Measurements from ENCODE around the gene AKAP11.

The AKAP11 gene

DNA sequence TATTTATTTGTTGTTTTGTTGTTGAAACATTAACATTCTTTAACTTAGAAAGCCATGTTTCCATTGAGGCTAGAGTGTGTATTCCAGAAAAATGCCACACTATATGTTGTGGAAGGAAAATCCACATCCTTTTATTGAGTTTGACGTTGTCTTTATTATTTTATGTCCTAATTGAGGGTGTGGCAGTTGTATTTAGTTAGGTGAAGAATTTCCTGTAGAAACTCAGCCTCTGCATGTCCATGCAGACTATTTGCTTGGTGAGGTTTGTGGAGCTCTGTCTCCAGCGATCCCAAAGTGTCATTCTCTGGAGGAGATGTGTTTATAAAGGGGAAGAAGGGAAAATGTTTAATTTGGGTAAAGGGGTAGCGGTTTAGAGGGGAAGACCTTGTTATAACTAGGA, 46.6 kb downstream of the AKAP11 start:
- Histone ChIP-seq H3K9ac (ENCODE audit: low read depth, low read length) (no peak overlapping the region), H3K4me3 (ENCODE audit: low read depth, low read length) (no peak overlapping the region), H3K4me1 (ENCODE audit: control insufficient read depth, insufficient read depth, low read length) (peaks cover 11% of the 10 kb centered on the region), H3K36me3 (ENCODE audit: control insufficient read depth, insufficient read depth, low read length) (no peaks in the 10 kb centered on the region), H3K9me3 (ENCODE audit: control insufficient read depth, insufficient read depth, low read length) (no peaks in the 10 kb centered on the region), H3K27me3 (ENCODE audit: control insufficient read depth, insufficient read depth, low read length) (no peaks in the 10 kb centered on the region)

DNA sequence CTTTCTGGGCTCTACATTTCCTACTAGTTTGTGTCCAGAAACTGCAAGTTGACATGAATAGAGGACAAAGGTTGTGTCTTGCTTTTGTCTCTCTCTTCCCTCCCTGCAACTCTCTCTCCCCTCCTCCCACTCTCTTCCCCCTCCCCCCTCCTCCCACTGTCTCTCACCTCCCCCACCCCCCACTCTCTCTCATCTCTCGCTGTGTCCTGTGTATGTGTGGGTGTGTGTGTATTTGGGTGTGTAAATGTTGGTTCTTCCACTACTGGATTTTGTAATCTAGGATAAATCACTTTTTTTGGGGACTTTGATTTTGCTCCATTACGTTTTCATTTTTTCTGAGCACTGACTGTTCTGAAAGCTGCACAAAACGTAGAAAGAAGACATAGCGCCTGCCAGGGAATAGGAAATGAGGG, 48.4 kb downstream of the AKAP11 start:
- no peak overlapping the region for H3K4me3 ChIP-seq (ENCODE audit: low read depth, low read length)
- peaks cover 11% of the 10 kb centered on the region for H3K4me1 ChIP-seq (ENCODE audit: control insufficient read depth, insufficient read depth, low read length)
- no peaks in the 10 kb centered on the region for H3K27me3 ChIP-seq (ENCODE audit: control insufficient read depth, insufficient read depth, low read length)
- no peak overlapping the region for H3K9ac ChIP-seq (ENCODE audit: low read depth, low read length)
- H3K36me3 ChIP-seq (ENCODE audit: control insufficient read depth, insufficient read depth, low read length): no peaks in the 10 kb centered on the region
- H3K9me3 ChIP-seq (ENCODE audit: control insufficient read depth, insufficient read depth, low read length): no peaks in the 10 kb centered on the region

DNA sequence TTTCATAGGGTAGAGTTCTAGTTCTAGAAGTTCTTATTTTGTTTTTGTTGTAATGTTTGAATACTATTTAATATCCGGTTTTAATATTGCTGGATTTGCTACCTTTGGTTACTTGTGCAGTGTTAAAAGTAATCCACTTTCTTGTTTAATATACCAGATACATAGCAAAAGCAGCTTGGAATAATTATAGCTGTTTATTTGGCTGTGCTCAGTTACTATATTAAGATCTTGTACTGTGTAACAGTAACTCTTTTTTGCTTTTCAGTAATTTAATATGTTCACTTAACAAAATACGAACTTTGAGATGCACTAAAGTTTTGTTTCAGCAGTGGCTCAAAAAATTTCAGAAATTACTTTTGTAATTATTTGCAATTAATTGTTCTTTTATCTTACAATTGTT, 50.9 kb downstream of the AKAP11 start:
- H3K4me3 ChIP-seq (ENCODE audit: low read depth, low read length): no peak overlapping the region
- no peaks in the 10 kb centered on the region for H3K9me3 ChIP-seq (ENCODE audit: control insufficient read depth, insufficient read depth, low read length)
- no peak overlapping the region for H3K9ac ChIP-seq (ENCODE audit: low read depth, low read length)
- no peaks in the 10 kb centered on the region for H3K27me3 ChIP-seq (ENCODE audit: control insufficient read depth, insufficient read depth, low read length)
- H3K4me1 ChIP-seq (ENCODE audit: control insufficient read depth, insufficient read depth, low read length): peaks cover 11% of the 10 kb centered on the region
- no peaks in the 10 kb centered on the region for H3K36me3 ChIP-seq (ENCODE audit: control insufficient read depth, insufficient read depth, low read length)

DNA sequence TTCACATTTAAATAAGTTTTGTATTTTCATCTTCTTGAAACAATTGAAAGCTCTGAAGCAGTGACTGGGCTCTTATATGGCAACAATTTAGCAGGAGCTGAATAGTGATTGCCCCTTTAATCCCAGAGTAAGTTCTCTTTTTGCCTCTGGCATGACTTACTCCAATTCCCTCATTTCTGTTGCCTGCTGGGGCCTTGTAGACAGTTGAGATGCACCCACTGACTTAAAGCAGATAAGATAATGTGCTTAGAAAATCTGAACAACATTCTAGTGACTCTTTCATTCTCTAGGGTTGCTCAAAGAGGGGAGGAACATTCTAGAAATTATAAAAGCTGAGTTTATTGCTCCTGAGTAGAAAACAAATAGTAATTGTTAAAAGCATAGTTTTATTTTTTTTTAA, 52.8 kb downstream of the AKAP11 start:
- no peaks in the 10 kb centered on the region for H3K36me3 ChIP-seq (ENCODE audit: control insufficient read depth, insufficient read depth, low read length)
- no peak overlapping the region for H3K4me3 ChIP-seq (ENCODE audit: low read depth, low read length)
- peaks cover 2% of the 10 kb centered on the region for H3K4me1 ChIP-seq (ENCODE audit: control insufficient read depth, insufficient read depth, low read length)
- H3K9me3 ChIP-seq (ENCODE audit: control insufficient read depth, insufficient read depth, low read length): no peaks in the 10 kb centered on the region
- H3K9ac ChIP-seq (ENCODE audit: low read depth, low read length): no peak overlapping the region
- H3K27me3 ChIP-seq (ENCODE audit: control insufficient read depth, insufficient read depth, low read length): no peaks in the 10 kb centered on the region

DNA sequence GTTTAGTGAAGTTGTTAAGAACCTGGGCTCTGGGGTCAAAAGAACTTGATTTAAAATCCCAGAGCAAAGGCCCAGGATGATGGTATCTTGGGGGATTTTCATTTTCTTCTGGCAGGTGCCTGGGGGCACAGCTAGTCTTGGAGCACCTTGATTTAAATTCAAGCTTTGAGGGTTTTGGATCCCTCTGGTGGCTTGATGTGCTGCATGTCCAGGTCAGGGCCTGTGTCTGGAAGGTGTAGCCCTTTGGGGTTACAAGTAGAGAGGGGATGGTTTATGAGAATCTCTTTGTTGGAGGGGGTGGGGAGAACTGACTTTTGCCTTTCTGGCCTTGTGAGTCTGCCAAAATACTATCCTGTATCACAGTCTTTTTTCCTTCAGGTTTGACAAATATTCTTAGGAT, 55.8 kb downstream of the AKAP11 start:
- Histone ChIP-seq H3K9me3 (ENCODE audit: control insufficient read depth, insufficient read depth, low read length) (no peaks in the 10 kb centered on the region), H3K9ac (ENCODE audit: low read depth, low read length) (no peak overlapping the region), H3K4me1 (ENCODE audit: control insufficient read depth, insufficient read depth, low read length) (no peaks in the 10 kb centered on the region), H3K27me3 (ENCODE audit: control insufficient read depth, insufficient read depth, low read length) (no peaks in the 10 kb centered on the region), H3K4me3 (ENCODE audit: low read depth, low read length) (no peak overlapping the region), H3K36me3 (ENCODE audit: control insufficient read depth, insufficient read depth, low read length) (no peaks in the 10 kb centered on the region)

DNA sequence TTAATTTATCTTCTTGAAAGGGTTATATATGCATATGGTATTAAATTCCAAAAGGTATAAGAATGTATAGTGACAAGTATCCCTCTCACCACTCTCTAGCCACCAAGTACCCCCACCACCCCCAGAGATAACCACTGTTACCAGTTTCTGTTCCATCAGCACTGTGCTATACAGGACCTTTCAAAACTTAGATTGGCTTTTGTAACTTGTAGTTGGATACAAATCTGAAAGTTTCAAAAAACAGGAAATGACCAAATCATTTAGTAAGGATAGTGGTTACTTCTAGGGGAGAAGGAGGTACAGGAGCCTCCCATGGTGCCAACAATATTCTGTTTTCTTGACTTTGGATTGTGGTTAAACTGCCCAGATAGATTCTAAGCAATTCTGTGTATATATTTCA, 56.7 kb downstream of the AKAP11 start:
- Histone ChIP-seq H3K36me3 (ENCODE audit: control insufficient read depth, insufficient read depth, low read length) (no peaks in the 10 kb centered on the region), H3K4me3 (ENCODE audit: low read depth, low read length) (no peak overlapping the region), H3K9ac (ENCODE audit: low read depth, low read length) (no peak overlapping the region), H3K9me3 (ENCODE audit: control insufficient read depth, insufficient read depth, low read length) (no peaks in the 10 kb centered on the region), H3K4me1 (ENCODE audit: control insufficient read depth, insufficient read depth, low read length) (no peaks in the 10 kb centered on the region), H3K27me3 (ENCODE audit: control insufficient read depth, insufficient read depth, low read length) (no peaks in the 10 kb centered on the region)

DNA sequence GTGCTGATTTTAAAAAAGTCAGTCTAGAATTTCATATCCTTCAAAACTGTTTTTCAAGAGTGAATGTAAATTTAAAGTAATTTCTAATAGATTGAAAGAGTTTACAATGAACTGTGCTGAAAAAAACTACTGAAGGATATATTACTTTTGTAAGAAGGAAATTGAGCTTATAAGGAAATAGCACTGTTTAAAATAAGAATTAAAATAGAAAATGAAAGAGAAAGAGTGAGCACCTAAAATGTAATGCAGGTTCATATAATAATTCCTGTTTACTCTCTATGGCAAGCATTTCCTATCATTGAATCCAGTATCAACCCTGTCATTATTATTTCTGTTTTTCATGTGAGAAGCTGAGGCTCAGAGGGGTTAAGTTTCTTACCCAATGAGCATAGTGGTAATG, 57.3 kb downstream of the AKAP11 start:
- Histone ChIP-seq H3K4me3 (ENCODE audit: low read depth, low read length) (no peak overlapping the region), H3K9me3 (ENCODE audit: control insufficient read depth, insufficient read depth, low read length) (no peaks in the 10 kb centered on the region), H3K9ac (ENCODE audit: low read depth, low read length) (no peak overlapping the region), H3K27me3 (ENCODE audit: control insufficient read depth, insufficient read depth, low read length) (no peaks in the 10 kb centered on the region), H3K4me1 (ENCODE audit: control insufficient read depth, insufficient read depth, low read length) (no peaks in the 10 kb centered on the region), H3K36me3 (ENCODE audit: control insufficient read depth, insufficient read depth, low read length) (no peaks in the 10 kb centered on the region)

DNA sequence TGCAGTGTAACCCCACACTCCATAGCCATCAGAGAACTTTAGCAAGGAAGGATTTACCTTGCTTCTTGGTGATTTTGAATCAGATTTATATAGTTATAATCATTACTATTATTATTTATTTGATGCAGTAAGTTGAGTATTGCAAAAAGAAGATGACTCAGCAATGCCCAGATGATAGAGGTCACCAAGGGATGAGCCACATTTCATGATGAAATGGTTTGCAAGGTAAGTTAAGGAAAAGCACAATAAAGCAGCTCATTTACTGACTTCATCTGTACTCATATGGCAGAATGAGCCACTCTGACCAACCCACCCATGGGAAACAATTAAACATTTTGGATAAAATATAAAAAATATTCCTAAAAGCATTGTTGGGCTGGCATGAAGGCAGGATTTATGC, 59.1 kb downstream of the AKAP11 start:
- Histone ChIP-seq H3K36me3 (ENCODE audit: control insufficient read depth, insufficient read depth, low read length) (no peaks in the 10 kb centered on the region), H3K27me3 (ENCODE audit: control insufficient read depth, insufficient read depth, low read length) (no peaks in the 10 kb centered on the region), H3K9me3 (ENCODE audit: control insufficient read depth, insufficient read depth, low read length) (no peaks in the 10 kb centered on the region), H3K4me1 (ENCODE audit: control insufficient read depth, insufficient read depth, low read length) (no peaks in the 10 kb centered on the region), H3K9ac (ENCODE audit: low read depth, low read length) (no peak overlapping the region), H3K4me3 (ENCODE audit: low read depth, low read length) (no peak overlapping the region)

DNA sequence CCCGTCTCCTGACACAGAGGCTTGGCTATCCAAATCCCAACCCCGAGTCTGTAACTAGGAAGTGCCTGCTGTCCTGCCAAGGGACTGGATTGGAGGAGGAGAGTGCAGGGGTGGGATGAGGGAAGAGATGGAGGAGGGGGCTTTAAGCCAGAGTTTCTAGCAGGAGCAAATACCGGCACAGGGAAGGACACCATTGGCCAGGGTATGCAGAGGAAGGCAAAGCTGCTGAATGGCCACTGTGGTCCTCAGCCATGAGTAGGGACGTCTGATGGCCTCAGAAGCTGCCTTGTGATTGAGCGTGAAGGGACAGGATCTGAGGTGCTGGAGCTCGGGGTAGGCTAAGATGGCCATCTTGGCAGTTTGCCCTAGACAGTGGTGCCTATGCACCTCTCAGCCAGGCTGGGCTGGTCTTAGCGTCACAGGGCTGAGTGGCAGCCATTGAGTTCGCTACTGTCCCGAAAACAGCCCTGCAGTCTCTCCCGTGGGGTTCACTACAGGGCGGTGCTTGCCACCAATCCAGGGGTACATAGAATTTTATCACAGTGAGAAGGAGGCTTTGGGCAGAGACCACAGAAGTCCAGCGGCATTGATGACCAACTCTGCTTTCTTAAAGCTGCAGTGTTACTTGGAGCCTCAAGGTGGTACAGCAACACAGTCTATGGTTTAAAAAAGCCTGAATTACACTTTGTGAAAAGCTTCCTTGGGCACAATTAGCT, 61.8 kb downstream of the AKAP11 start:
- Histone ChIP-seq H3K9ac (ENCODE audit: low read depth, low read length) (no peak overlapping the region), H3K27me3 (ENCODE audit: control insufficient read depth, insufficient read depth, low read length) (no peaks in the 10 kb centered on the region), H3K4me1 (ENCODE audit: control insufficient read depth, insufficient read depth, low read length) (no peaks in the 10 kb centered on the region), H3K4me3 (ENCODE audit: low read depth, low read length) (no peak overlapping the region), H3K9me3 (ENCODE audit: control insufficient read depth, insufficient read depth, low read length) (no peaks in the 10 kb centered on the region), H3K36me3 (ENCODE audit: control insufficient read depth, insufficient read depth, low read length) (no peaks in the 10 kb centered on the region)

DNA sequence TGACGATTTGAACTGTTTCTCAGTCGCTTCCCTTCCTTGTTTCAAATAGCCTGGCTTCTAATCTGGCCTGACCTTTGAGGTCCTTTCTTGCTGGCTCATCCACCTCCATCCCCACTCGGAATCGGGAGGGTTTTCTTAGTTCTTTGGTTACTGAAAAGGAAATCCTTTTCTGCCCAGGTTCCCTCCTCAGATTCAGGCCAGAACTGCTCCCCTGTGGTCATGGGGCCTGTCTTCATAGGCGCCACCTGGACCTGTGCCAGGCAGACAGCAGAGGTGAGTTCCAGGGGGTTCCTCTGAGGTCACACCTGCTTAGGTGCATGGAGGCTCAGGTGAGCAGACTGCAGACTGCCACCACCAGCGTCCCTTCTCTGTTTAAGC, 62.4 kb downstream of the AKAP11 start:
- Histone ChIP-seq H3K36me3 (ENCODE audit: control insufficient read depth, insufficient read depth, low read length) (no peaks in the 10 kb centered on the region), H3K27me3 (ENCODE audit: control insufficient read depth, insufficient read depth, low read length) (no peaks in the 10 kb centered on the region), H3K4me1 (ENCODE audit: control insufficient read depth, insufficient read depth, low read length) (no peaks in the 10 kb centered on the region), H3K9ac (ENCODE audit: low read depth, low read length) (peak overlapping the region; percentile 28), H3K9me3 (ENCODE audit: control insufficient read depth, insufficient read depth, low read length) (no peaks in the 10 kb centered on the region), H3K4me3 (ENCODE audit: low read depth, low read length) (no peak overlapping the region)

DNA sequence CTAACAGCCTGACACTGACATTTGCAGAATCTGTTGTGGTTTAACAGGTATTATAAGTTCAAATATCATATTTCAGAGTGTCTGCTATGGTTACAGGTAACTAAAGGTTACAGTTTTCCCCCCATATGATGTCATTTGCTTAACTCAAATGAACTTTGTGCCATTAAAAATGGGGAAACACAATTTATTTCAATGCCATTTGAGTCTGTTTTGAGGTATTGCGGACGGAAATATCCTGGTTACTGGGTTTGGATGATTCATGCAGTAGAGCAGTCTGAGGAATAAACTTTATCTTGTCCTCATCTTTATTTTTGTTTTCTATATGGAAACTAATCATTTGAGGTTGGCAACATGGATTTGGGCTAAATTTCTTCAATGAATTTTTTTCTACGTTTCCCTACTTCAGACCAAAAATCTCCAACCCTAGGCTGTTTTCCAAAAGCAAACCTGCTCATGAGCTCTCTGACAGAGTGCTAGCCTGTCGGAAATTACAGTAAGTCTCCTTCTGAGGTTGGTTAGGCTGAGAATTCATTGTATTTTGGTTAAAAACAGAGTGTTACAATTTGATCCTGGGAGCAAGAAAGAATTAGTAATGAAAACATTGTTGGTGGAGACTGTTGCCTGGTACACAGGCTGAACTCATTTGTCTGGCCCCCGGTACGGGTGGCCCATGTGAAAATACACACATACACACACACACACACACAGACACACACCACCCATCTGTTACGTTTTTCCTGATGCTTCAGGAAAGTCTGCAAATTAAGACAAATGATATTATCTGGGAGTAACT, 66.1 kb downstream of the AKAP11 start:
- no peaks in the 10 kb centered on the region for H3K36me3 ChIP-seq (ENCODE audit: control insufficient read depth, insufficient read depth, low read length)
- no peaks in the 10 kb centered on the region for H3K4me1 ChIP-seq (ENCODE audit: control insufficient read depth, insufficient read depth, low read length)
- H3K4me3 ChIP-seq (ENCODE audit: low read depth, low read length): no peak overlapping the region
- no peaks in the 10 kb centered on the region for H3K9me3 ChIP-seq (ENCODE audit: control insufficient read depth, insufficient read depth, low read length)
- no peak overlapping the region for H3K9ac ChIP-seq (ENCODE audit: low read depth, low read length)
- H3K27me3 ChIP-seq (ENCODE audit: control insufficient read depth, insufficient read depth, low read length): no peaks in the 10 kb centered on the region

DNA sequence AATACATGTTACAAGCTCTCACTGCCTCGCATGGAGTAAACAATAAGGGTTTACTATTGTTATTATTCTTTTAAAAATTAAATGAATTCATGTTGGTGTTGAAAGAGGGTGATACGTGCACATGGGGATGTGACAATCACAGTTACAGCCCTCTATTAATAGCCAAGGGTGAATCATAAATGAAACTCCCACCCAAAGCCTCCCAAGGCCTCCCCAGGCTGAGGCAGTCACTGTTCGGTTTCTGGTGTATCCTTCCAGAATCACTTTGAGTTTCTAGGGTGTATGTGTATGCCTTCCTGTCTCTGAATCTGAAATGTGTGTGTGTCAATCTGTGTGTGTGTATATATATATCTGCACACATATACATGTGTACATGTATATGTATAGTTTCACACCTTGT, 73.4 kb downstream of the AKAP11 start:
- H3K9me3 ChIP-seq (ENCODE audit: control insufficient read depth, insufficient read depth, low read length): no peaks in the 10 kb centered on the region
- H3K27me3 ChIP-seq (ENCODE audit: control insufficient read depth, insufficient read depth, low read length): no peaks in the 10 kb centered on the region
- no peaks in the 10 kb centered on the region for H3K36me3 ChIP-seq (ENCODE audit: control insufficient read depth, insufficient read depth, low read length)
- peaks cover 3% of the 10 kb centered on the region for H3K4me1 ChIP-seq (ENCODE audit: control insufficient read depth, insufficient read depth, low read length)
- H3K4me3 ChIP-seq (ENCODE audit: low read depth, low read length): no peak overlapping the region
- H3K9ac ChIP-seq (ENCODE audit: low read depth, low read length): no peak overlapping the region

All from iPS-15b (cell line).